NCI-H82 treated with DMSO at 0.1 percent for 48 hours (cell line): ENCODE results near the gene SALL2.
"Not testable (repeated sequence)": the region's sequence is repeated elsewhere in the genome, so short reads cannot be mapped to it uniquely, and the experiment has no call there.

Experiments
- DNase-seq: peaks from one replicate; lab custom pipeline; 2025; ENCODE audit not compliant: unreplicated experiment; lab: John Stamatoyannopoulos, UW

Gene SALL2

DNA sequence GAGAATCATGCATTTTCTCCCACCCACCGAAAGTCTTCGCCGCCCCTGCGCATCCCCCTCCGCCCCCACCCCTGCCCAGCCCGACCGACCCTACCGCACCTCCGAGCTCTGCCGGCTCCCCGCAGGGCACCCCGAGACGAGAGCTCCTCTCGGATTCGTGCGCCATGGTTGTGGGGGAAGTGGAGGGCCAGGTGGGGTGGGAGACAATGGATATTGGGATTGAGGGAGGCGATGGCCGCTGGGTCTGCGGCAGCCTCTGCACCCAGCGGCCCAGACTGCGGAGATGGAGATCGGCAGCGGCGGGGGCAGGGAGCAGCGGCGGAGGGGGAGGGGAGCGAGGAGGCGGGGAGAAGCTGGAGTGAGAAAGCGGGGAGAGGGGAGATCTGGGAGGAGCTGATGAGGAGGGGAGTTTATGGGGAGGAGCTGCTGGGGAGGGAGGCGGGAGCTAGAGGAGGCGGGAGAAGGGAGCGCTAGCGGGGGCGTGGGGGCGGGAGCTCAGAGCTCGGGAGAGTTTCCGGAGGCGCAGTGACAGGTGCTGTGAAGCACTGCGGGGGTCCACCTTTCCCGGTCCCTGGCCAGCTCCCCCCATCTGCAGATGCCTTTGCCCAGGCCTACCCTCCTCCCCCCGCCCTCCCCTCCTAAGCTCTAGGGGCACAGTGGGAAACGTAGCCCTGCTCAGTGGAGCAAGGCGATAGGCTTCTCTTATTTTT, at the start of gene SALL2:
SALL2 (minus strand) TSS at position 385 of the 710 bp plus-strand sequence; CDS start at position 166, 219 bp downstream.
- peak; percentile 86 for DNase-seq

DNA sequence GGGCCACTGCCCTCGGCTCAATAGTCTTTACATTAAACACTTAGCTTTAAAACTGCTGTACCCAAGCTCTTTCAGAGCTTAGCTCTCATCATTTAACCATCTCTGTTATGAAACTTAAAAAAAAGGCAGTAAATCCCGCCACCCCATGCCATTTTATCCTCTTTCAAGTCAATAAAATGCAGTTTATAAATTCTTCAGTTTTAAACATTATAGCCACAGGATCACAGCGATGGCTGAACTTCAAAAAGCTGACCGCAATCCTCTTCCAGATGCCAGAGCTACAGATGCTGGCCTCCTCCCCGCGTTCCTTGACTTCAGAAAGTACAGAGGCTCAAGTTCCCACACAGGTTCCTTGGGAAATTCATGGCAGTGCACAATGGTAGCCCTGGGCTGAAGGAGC, 49.5 kb upstream of the SALL2 start:
- no peak for DNase-seq

DNA sequence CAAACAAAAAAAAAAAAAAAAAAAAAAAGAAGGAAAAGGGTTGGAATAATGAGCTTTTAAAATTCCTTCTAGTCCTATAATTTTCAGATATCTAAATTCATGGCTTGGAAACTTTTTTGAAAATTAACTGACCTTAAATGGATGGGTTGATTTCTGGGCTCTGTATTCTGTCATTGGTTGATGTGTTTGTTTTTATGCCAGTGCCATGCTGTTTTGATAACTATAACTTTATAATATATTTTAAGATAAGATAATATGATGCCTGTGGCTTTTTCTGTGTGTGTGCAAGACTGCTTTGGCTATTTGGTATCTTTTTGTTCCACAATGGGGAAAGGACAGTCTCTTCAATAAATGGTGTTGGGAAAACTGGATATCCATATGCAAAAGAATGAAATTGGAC, 46.5 kb upstream of the SALL2 start:
- no peak for DNase-seq

DNA sequence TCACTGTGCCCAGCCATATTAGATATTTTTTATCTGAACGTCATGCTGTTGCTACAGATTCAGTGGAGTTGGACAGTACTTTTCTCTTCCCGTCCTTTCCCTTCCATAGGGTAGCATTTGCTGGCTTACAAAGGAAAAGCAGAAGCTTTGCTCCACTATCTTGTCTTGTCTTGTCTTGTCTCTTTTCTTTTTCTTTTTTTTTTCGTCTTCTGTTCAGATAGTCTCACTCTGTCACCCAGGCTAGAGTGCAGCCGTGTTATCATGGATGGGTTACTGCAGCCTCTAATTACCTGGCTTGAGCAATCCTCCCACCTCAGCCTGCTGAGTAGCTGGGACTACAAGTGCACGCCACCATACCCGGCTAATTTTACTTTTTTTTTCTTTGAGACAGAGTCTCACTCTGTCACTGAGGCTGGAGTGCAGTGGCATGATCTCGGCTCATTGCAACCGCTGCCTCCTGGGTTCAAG, 32.6 kb upstream of the SALL2 start:
- DNase-seq = no peak

DNA sequence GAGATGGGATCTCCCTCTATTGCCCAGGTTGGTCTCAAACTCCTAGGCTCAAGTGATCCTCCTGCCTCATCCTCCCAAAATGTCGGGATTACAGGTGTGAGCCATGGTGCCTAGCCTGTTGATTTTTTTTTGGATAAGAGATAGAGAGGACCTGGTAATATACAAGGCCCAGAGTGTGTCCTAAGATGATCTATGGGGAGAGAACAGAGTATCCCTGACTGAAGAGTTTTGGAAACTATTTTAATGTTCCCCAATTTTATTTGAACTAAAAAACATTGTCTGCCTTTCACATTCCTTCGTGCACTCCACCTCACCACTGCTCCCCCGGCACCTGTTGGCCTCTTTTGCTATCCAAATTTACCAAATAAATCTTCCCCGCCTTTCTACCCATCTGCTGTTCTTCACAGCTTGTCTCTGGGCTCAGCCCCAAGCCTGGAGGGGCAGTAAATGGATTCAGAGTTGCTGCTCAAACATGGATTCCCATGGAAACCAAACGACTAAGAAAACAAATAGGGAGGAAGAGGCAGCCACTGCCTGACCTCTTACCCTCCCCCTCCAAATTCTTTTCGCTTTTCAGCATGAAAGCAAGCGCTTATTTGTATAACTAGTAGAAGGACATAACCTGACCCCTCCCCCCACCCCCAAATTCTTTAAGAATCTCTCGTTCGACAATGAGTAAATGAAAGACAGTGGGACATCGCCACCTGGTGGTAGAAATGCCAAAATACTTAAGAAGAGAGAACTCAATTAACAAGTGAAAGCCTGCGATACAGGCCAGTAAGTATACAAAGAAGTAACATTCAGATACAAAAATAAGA, 31.1 kb upstream of the SALL2 start:
- peak; percentile 57 for DNase-seq

DNA sequence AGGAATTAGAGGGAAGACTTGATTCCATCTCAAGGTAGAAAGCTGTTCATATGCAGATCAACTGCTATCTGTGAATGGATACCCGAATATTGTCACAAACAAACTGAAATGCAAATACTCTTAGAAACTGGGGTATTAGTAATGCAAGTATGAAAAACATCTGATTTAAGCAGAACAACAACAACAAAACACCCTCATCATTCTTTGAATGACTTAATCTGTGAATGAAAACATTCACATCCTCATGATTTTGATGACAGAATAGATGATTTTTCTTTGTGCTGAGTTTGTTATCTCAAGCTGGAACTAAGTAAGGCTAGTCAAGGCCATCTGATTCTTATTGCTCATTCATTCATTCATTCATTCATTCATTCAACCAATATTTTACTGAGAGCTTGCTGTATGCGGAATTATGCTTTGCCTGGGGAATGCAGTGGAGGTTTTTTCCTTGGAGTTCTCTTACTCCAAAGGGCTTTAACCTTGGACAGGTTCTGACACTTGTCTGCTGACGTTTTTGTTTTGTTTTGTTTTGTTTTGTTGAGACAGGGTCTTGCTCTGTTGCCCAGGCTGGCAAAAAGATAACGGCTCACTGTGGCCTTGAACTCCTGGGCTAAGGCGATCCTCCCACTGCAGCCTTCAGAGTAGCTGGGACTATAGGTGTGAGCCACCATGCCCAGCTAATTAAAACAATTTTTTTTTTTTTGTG, 30.4 kb upstream of the SALL2 start:
- DNase-seq = no peak

DNA sequence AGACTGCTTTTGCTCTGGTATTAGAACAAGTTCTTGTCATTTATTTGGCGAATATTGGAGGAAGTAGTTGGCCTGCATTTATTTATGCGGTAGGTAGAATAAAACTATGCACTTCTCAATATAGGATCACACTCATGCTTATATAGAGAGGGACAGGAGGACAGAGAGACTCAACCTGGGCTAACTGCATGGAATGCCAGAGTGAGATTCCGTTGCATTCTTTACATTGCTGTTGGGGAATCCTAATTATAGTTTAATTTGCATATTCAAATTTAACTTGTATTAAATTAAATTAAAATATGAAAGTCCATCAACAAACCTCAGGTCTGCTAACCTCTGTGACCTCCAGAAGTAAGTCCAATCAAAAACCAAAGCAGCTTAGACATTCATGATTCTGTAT, 27.1 kb upstream of the SALL2 start:
- no peak for DNase-seq

DNA sequence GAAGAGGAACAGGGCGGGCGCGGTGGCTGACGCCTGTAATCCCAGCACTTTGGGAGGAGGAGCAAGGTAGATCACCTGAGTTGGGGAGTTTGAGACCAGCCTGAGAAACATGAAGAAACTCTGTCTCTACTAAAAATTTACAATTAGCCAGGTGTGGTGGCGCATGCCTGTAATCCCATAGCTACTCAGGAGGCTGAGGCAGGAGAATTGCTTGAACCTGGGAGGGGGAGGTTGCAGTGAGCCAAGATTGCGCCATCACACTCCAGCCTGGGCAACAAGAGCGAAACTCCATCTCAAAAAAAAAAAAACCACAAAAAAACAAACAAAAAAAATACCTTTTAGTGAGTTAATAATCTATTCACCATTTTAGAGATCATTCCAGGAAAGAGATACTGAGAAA, 18.4 kb upstream of the SALL2 start:
- DNase-seq = not testable (repeated sequence)

DNA sequence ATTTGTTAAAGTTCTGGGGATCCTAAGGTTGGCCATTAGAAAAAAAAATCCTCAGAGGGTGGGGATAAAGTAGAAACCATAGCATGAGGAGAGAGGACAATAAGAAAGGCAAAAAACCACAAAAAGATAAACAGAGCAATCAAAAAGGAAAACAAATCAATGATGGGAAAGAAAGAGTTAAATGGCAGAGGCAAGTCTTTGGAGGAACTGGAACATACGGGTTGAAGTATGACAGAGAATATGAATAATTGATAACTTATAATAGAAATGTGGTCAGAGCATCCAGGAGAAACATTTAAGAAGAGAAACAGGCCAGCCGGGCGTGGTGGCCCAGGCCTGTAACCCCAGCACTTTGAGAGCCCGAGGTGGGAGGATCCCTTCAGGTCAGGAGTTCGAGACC, 17.8 kb upstream of the SALL2 start:
- DNase-seq = no peak

DNA sequence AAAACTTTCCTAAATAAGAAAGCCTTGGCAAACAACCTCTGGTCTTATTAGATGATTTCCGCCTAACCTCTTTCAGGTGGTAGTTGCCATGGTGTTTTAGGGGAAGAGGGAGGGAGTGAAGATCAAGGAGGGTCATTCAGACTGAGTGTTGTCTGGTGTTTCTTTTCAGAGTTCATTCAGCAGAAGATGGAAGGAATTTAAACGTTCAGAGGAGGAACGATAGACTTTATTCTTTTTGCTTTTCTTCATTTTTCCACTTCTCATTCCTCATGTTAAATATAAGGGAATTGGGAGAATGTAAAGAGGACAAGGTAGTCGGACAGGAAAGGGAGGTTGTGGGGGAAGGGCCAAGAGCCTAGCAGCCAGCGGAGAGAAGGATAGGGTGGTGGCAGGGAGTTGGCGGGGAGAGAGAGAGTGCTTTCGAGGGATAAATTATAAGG, 17.4 kb upstream of the SALL2 start:
- no peak for DNase-seq

DNA sequence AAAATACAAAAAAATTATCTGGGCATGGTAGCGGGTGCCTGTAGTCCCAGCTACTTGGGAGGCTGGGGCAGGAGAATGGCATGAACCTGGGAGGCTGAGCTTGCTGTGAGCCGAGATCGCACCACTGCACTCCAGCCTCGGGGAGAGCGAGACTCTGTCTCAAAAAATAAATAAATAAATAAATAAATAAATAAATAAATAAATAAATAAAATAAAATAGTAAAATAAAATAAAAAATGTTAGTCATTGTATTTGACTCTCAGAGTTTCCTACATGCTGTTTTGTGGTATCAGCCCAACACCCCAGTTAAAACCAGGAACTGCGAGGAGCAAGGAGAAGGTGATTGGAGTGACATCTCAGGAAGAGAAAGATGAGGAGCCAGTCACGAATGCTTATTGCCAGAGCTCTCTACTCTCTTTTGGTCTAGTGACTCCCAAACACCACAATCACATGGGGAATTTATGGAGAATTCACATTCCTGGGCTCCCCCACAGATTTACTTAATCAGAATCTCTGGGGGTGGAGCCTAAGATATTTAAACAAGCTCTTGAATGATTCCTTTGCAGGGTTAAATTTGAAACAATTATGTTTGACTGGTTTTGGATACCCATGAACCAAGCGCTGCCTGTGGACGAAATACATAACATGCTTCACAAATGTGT, 15.4 kb upstream of the SALL2 start:
- no peak for DNase-seq

DNA sequence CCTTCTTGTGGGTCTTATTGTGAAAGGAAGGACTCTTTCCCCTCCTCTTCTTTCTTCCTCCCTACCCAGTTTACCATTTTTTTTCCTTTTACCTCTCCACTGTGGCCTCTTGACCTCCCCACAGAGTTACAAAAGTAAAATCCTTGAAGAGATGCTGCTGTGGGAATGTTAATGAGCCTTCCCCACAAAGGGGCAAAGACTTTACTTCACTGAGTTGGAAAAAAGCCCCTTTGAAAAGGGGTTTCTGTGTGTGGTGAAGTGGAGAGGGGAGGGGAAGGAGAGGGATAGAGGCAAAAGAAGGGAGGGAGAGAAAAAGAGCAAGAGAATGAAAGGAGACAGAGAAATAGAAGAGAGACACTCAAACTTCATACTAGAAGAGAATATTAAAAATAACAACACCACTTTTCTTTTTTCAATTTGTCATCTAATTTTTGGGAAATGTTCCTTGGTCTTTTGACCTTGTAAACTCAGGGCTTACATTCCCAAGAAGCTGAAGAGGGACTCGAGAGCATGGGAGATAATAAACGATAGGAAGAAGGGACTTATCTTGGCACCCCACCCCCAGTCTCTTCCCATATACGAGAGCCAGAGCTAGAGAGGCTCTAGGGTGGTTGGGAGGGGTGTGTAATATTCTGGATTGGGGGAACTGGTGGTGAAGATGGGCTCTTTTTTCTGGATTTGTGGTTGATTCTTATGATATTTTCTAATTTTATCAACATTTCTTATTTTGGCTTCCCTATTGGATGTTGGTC, 13.2 kb upstream of the SALL2 start:
- DNase-seq = no peak

DNA sequence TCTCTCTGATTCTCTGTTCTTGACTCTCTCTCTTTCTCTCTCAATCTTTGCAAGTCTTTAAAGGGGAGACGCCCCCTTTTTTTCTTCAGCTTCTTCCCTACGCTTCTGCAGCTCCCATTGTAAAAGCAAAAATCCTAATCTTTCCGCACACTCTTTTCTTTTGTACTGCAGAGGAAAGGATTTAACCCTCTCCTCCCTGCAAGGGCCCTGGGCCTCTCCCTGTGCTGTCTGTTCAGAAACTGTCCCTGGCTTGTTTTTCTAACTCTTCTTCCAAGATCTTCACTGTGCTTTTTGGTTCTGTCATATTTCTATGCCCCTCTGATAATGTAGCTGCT, 10.9 kb upstream of the SALL2 start:
- DNase-seq = no peak

DNA sequence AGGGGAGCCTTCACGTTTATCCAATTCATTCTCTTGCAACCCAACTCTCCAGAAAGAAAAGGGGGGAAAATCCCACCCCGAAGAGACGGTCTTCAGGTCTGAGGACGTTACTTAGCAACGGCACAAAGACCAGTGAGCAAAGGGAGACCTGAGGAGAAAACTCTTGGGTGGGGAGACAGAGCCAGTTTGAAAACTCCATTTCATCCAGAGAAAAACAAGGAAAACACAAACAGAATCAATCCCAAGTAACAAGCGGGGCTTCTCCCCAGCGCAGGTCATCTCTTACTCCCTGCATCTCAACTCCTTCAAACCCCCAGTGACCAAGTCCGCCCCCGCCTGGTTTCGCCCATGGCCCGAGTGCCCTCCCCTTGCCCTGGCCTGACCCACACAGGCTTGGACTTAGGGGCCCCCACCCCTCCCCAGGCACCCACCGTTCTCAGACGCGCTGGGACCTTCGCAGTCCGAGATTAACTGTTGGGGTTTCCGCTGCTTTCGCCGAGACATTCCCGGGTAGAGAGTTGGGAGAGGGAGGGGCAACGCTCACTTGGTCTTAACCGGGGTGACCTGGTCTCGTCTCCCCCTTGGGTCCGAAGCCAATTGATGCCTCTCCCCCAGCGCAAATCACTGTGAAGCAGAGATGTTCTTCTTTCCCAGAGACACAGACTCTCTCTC, 10.4 kb upstream of the SALL2 start:
- DNase-seq = no peak

DNA sequence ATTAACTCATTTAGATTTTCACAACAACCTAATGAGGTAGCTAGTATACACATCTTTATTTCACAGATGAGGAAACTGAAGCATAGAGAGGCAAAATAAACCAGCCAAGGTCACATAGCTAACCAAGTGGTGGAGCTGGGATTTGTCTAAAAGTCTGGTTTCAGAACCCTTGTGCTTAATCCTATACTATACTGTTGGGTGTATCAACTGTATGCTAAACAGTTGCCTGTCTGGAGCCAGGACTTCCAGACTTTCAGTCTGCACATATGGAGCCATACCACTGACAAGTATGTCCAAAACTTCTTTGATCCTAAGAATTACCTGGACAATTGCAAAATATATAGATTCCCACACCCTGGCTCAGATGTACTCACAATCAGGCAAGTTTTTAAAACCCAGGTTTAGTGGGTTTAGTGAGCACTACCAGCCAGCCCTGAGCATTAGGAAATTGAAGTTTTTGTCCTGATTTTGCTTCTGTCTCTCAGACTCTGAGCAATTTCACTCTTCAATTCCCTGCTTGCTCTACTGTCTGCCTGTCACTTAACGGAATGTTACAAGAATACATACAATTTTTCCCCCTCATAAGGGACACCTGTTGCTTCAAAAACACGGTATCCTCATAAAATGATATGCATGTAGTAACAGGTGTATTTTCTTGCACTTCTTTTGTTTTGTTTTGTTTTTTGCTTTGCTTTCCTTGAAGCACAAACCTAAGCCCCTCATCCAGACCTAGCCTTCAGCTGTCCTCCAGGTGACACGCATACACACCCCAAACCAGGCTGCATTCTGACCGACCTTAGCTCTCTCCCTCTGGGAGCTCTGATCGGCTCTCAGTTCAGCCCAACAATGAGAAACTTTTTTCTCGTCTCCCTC, 9.6 kb upstream of the SALL2 start:
- no peak for DNase-seq

DNA sequence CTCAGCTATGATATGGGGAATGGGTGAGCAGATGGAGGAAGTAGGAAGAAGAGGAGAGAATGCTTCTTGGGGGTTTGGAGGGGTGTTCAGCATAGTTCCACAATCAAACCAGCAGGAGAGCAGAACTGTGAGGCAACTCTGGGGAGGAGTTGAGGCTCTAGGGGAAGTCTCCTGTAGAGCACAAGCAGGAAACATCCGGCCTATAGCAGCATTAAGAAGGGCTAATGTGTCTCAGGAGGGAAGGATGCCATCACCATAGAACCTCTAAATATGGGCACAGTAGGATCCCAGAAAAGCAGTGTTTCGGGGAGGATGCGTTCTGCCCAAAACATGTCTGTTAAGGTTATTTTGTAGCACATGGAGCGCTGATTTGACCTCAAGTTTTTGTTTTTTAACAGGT, 8.4 kb upstream of the SALL2 start:
- DNase-seq = no peak

DNA sequence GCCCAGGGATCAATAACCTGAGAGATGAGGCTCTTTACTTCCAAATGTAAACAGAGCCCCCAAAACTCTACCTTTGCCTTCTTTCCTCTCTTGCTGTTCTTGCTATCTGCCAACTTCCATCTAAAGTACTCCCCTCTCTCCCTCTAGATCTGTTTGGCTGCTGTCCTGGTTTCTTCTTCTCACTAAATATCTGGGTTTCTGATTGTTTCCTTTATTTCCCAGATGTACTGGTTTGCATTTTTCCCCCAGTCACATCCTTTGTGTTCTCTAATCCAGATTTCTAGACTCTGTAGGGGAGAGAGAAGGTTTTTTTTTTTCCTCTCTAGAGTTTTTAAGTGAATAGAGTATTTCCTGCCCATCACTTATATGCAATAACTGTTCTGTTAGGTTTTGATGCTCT, 7.1 kb upstream of the SALL2 start:
- DNase-seq = no peak

DNA sequence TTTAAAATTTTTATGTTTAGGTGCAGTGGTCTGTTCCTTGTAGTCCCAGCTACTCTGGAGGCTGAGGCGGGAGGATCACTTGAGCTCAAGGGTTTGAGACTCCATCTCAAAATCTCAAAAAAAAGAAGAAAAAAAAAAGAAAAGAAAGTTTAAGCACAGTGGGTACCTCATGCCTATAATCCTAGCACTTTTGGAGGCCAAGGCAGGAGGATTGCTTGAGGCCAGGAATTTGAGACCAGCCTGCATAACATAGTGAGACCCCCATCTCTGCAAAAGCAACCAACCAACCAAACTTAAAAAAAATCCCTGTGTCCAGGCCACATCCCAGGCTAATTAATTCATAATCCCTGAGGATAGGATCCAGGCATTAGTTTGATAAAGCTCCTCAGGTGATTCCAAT, 3.4 kb upstream of the SALL2 start:
- DNase-seq = no peak
